ENCODE results near the gene KIF18B.

- TF ChIP-seq POLR2AphosphoS5 (IDR thresholded peaks at IDR 0.05; ENCODE audit: low read depth) (no peak), CTCF (IDR thresholded peaks at IDR 0.05; ENCODE audit: insufficient read depth, low read length) (no peak), GABPA (IDR thresholded peaks at IDR 0.05; ENCODE audit: low read depth) (no peak), REST (IDR thresholded peaks at IDR 0.05; ENCODE audit: insufficient replicate concordance, low read depth) (no peak)
Measured at GRCh38 chr17:44881145-44881544, 66.4 kb downstream of the KIF18B start.

Measured in HL-60 (cell line).